ENCODE results near the gene FRMPD4.

Gene FRMPD4

DNA sequence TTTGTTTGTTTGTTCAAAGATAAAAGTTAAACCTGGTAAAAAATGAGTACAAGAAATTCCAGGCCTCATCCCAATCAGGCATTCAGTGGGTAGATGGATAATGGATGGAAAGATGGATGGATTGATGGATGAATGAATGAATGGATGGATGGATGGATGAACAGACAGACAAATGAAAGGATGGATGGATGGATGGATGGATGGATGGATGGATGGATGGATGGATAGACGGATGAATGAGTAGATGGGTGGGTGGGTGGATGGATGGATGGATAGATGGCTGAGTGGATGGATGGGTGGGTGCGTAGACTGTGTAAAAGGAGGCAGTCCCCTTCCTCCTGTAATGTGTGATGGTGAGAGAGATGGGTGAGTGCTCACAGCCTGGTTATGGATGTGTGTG is 206.7 kb downstream of the FRMPD4 start:
- Histone ChIP-seq H3K36me3 (ENCODE audit: control insufficient read depth, insufficient read depth, low read length) (no peaks in the 10 kb centered on the region), H3K4me3 (replicated peaks; ENCODE audit: low read depth, low read length) (no peak overlapping the region), H3K27me3 (replicated peaks; ENCODE audit: control insufficient read depth, insufficient read depth, low read length) (no peaks in the 10 kb centered on the region)
- DNase-seq (ENCODE audit: extremely low read depth, insufficient read length), result no peak
- no peak for TF ChIP-seq CTCF (IDR thresholded peaks at IDR 0.05; ENCODE audit: insufficient read depth, low read length, poor library complexity, severe bottlenecking)

DNA sequence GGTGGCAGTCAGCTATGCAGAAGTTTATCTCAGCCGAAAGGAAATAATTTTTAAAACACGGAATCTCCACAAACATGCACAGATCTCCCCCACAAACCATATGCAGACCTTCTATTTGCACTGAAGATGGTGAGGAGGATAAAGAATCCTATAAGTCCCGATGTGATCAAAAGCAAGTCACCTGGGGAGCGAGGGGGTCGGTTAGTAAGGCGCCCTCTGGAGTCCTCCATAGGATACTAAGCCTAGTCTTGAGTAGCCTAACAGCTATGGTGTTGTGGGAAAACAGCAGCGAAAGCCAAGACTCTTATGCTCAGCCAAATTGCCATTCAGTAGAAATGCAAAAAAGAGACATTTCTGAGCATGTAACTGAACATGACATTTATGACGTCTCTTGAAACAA is 210.9 kb downstream of the FRMPD4 start:
- Histone ChIP-seq H3K4me3 (replicated peaks; ENCODE audit: low read depth, low read length) (no peak overlapping the region), H3K27me3 (replicated peaks; ENCODE audit: control insufficient read depth, insufficient read depth, low read length) (no peaks in the 10 kb centered on the region), H3K36me3 (ENCODE audit: control insufficient read depth, insufficient read depth, low read length) (no peaks in the 10 kb centered on the region)
- no peak for DNase-seq (ENCODE audit: extremely low read depth, insufficient read length)
- TF ChIP-seq CTCF (IDR thresholded peaks at IDR 0.05; ENCODE audit: insufficient read depth, low read length, poor library complexity, severe bottlenecking), result peak; percentile 15

GRCh38 chrX:12352922-12353321 is 214.6 kb downstream of the FRMPD4 start:
- Histone ChIP-seq H3K36me3 (ENCODE audit: control insufficient read depth, insufficient read depth, low read length) (no peaks in the 10 kb centered on the region), H3K4me3 (replicated peaks; ENCODE audit: low read depth, low read length) (no peak overlapping the region), H3K27me3 (replicated peaks; ENCODE audit: control insufficient read depth, insufficient read depth, low read length) (no peaks in the 10 kb centered on the region)
- TF ChIP-seq CTCF (IDR thresholded peaks at IDR 0.05; ENCODE audit: insufficient read depth, low read length, poor library complexity, severe bottlenecking), result no peak
- DNase-seq (ENCODE audit: extremely low read depth, insufficient read length), result no peak

- TF ChIP-seq CTCF (IDR thresholded peaks at IDR 0.05; ENCODE audit: insufficient read depth, low read length, poor library complexity, severe bottlenecking), result no peak
- no peaks in the 10 kb centered on the region for H3K27me3 ChIP-seq (replicated peaks; ENCODE audit: control insufficient read depth, insufficient read depth, low read length)
- no peak for DNase-seq (ENCODE audit: extremely low read depth, insufficient read length)
- no peak overlapping the region for H3K4me3 ChIP-seq (replicated peaks; ENCODE audit: low read depth, low read length)
- H3K36me3 ChIP-seq (ENCODE audit: control insufficient read depth, insufficient read depth, low read length), result no peaks in the 10 kb centered on the region
Observed at GRCh38 chrX:12360383-12360782, 222.1 kb downstream of the FRMPD4 start.

DNA sequence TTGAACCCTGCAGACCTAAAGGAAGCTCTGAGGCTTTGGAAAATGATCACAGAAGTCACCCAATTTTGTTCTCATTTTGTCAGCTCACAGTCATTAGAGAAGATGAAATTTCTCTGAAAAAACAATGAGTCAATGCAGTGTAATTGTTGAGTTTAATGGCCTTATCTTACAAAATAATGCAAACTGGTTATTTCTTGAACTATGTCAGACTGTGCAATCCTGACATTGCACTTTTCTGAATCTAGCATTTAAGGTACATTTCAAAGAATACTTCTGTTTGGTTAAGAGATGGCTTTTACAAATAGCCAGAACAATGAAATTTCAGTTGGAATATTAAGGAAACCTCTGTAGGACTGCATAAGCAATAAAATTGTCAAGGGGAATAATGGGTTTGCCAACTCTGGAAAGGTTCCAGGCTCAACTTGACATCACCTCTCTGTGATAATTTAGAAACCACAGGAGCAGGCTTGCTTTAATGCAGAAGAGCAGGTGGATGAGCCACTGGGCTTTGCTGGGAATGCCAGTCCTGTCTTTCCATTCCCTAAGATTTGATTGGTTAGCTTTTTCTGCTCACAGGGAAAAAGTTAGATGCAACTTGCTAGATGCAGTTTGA is 222.8 kb downstream of the FRMPD4 start:
- DNase-seq (ENCODE audit: extremely low read depth, insufficient read length), result no peak
- Histone ChIP-seq H3K27me3 (replicated peaks; ENCODE audit: control insufficient read depth, insufficient read depth, low read length) (no peaks in the 10 kb centered on the region), H3K4me3 (replicated peaks; ENCODE audit: low read depth, low read length) (no peak overlapping the region), H3K36me3 (ENCODE audit: control insufficient read depth, insufficient read depth, low read length) (no peaks in the 10 kb centered on the region)
- TF ChIP-seq CTCF (IDR thresholded peaks at IDR 0.05; ENCODE audit: insufficient read depth, low read length, poor library complexity, severe bottlenecking), result no peak

GRCh38 chrX:12363216-12363615 is 224.9 kb downstream of the FRMPD4 start:
- TF ChIP-seq CTCF (IDR thresholded peaks at IDR 0.05; ENCODE audit: insufficient read depth, low read length, poor library complexity, severe bottlenecking), result no peak
- DNase-seq (ENCODE audit: extremely low read depth, insufficient read length), result no peak
- Histone ChIP-seq H3K36me3 (ENCODE audit: control insufficient read depth, insufficient read depth, low read length) (no peaks in the 10 kb centered on the region), H3K4me3 (replicated peaks; ENCODE audit: low read depth, low read length) (no peak overlapping the region), H3K27me3 (replicated peaks; ENCODE audit: control insufficient read depth, insufficient read depth, low read length) (no peaks in the 10 kb centered on the region; the same call in 1 of the 2 replicates)

Data from GM06990 (cell line).